Bone marrow (tissue), 2 donors: ENCODE data around the gene VPS45.
"Not testable (repeated sequence)": the region's sequence is repeated elsewhere in the genome, so short reads cannot be mapped to it uniquely, and the experiment has no call there.

Experiments
- DNase-seq, 2 donors: peaks; one replicate each; lab custom pipeline; 2025; lab: John Stamatoyannopoulos, UW

The VPS45 gene

DNA sequence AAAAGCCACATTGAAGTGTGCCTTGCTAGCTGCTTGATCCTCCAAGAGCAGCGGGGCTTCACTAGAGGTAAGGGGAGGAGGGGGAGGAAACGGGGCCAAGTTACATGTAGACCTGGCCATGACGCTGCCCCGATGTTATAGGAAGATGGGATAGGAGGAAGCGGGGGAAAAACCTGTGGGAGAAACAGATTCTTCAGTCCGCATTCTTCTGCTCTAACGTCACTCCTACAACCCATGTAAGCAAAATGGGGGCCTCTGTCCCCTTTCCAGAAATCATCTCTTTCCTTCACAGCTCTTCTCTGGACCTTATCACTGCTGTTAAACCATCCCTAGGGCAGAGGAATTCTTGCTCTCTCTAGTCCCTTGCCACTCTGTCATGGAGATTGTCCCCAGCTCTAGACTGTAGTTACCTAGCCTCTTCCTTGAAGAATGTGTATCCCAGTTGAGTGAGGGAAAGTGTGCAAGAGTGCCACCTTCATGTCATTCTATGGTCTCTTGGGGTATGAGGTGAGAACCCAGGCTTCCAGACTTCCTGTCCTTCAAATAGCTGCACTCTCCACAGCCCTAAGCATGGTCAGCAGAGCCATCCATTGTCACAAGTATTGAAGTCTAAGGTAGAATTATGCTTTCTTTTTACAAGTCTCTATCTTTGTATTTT is 93.5 kb downstream of the VPS45 start:
- DNase-seq: no peak

- peak in 1 of 2 donors; percentile 19 for DNase-seq
Observed at GRCh38 chr1:150161747-150162581, 94.4 kb downstream of the VPS45 start.

DNA sequence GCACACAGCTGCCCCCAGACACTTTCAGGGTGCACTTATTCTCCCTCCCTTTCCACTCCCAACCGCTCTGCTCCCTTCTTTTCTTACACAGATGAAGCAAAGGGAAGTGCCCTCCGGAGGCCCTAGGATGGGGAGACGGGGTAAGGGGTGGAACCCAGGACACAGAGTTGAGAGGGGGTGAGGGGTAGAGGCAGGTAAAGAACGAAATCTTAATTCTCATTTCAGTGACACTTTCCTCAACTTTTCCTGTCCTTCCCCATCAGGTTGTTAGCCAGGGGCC is 94.9 kb downstream of the VPS45 start:
- DNase-seq: no peak

DNA sequence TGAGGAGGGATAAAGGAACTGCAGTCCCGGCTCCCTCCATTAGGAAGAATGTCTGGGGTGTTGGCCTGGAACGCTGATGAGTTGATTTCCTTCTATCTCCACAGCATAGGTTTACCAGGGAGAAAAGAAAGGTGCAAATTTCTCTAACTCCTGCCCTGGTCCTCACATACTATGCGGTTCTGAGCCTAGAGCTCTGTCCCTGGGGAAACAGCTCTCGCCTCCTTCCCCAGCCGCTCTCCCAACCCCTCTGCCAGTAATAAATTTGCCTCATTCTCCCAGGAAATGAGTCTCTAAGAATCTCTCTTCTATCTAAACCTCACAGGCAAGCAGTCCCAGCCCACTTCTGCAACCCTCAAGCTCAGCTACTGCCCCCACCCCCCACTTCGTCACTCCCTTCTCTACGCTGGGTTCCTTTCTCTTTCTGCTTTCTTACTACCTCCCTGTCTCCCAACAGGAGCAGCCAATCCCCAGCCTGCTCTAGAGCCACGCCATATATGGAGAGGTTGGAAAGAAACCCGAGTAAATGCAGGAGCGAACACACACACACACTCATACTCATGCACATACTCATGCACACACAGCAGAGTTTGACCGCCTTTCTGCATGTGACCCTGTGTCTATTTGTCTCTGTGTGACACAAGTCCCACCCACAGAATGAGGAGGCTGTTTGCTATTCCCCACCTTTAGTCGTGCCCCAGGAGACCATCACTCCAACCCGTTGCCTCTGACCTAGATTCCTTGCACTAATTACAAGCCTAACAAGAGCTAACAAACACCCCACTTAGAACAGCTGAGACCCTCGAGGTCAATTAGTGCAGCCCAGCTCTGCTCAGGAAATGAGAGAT is 95.5 kb downstream of the VPS45 start:
- DNase-seq: peak; percentile 29 to 95

- no peak for DNase-seq
Observed at GRCh38 chr1:150164224-150164623, 96.6 kb downstream of the VPS45 start.

- DNase-seq: no peak
Observed at GRCh38 chr1:150164779-150165178, 97.2 kb downstream of the VPS45 start.

GRCh38 chr1:150165622-150166612 is 98.3 kb downstream of the VPS45 start:
- DNase-seq: no peak

DNA sequence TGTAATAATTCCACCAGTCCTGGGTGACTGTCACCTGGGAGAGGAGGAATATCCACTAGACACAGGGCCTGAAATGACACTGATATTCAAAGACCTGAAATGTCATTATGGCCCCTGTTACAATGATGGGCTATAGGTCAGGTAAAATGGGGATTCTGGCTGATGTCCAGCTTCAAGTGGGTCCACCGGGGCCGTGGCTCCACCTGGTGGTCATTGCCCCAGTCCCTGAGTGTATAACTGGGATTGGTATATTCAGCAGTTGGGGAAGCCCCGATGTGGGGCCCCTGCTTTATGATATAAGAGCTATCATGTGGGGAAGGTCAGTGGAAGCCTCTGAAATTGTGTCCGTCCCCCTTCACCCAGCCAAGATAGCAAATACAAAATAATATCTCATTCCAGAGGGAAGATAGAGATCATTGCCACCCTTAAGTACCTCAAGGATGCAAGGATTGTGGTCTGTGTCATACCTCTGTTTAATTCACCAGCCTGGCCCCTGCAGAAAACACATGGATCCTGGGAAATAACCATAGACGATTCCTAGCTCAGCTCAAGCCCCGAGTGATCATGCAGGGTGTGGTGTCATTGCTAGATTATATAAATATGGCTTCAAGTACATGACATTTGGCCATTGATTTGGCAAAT is 101.5 kb downstream of the VPS45 start:
- DNase-seq: peak; percentile 3 to 15

DNA sequence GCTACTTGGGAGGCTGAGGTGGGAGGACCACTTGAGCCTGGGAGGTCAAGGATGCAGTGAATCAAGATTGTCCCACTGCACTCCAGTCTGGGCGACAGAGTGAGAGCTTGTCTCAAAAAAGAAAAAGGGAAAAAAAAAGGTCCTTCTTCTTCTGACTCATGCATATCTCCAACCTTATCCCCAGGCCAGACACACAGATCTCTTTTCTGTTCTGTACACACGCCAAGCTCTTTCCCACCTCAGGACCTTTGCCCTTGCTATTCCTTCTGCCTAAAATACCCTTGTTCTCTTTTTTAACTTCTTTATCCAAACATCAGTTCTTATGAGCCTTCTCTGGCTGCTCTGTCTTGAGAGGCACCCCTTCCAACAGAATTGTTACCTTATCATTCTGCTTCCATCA is 104.2 kb downstream of the VPS45 start:
- no peak for DNase-seq

DNA sequence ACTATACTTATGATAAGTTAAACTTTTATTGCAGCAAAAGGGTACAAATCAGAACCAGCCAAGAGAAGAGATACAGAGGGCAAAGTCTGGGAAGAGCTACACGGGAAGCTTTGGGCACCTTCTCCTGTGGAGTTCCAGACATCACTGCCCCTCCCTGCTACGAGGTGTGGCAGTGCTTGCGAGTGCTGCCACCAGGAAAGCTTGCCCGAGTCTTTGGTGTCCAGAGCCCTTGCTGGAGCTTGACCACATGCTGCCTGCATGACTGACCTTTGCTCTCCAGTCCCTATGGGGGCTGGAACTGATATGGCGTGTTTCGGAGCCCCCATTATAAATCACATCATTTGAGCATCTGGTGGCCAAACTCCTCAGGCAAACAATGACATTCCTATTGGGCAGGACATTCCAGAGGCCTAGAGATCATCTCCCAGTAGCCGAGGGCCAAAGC is 105.6 kb downstream of the VPS45 start:
- no peak for DNase-seq

GRCh38 chr1:150176593-150176992 is 109.0 kb downstream of the VPS45 start:
- DNase-seq: no peak

GRCh38 chr1:150178548-150178947 is 111.0 kb downstream of the VPS45 start:
- no peak for DNase-seq

GRCh38 chr1:150179867-150180266 is 112.3 kb downstream of the VPS45 start:
- no peak for DNase-seq

- DNase-seq: peak in 1 of 2 donors; percentile 73
Observed at GRCh38 chr1:150180474-150180873, 112.9 kb downstream of the VPS45 start.

DNA sequence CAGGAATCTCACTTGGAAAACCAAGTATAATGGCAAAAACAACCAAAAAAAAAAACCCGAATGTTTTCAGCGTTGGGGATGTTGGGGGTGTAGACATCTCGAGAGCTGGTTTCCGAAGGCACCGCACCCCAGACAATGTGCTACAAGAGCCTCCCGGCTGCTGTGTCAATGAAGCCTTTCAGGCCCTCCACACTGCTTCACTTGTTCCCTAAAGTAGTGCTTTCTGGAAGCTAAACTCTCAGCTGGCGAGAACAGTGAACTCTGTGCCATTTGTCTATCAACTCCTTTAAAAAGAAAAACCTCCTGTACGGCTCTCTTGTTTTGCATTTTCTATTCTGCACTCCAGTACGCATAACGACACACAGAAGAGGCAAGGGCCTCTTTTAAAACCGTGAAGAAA is 114.7 kb downstream of the VPS45 start:
- DNase-seq: no peak

- DNase-seq: no peak
Observed at GRCh38 chr1:150183061-150183460, 115.5 kb downstream of the VPS45 start.

GRCh38 chr1:150185481-150185880 is 117.9 kb downstream of the VPS45 start:
- DNase-seq: no peak

GRCh38 chr1:150186438-150186788 is 118.8 kb downstream of the VPS45 start:
- DNase-seq: not testable (repeated sequence)

- peak; percentile 26 to 72 for DNase-seq
Observed at GRCh38 chr1:150186789-150187559, 119.4 kb downstream of the VPS45 start.

GRCh38 chr1:150187560-150187931 is 120.0 kb downstream of the VPS45 start:
- DNase-seq: no peak
